Measurements from ENCODE around the gene MROH2A.

DNA sequence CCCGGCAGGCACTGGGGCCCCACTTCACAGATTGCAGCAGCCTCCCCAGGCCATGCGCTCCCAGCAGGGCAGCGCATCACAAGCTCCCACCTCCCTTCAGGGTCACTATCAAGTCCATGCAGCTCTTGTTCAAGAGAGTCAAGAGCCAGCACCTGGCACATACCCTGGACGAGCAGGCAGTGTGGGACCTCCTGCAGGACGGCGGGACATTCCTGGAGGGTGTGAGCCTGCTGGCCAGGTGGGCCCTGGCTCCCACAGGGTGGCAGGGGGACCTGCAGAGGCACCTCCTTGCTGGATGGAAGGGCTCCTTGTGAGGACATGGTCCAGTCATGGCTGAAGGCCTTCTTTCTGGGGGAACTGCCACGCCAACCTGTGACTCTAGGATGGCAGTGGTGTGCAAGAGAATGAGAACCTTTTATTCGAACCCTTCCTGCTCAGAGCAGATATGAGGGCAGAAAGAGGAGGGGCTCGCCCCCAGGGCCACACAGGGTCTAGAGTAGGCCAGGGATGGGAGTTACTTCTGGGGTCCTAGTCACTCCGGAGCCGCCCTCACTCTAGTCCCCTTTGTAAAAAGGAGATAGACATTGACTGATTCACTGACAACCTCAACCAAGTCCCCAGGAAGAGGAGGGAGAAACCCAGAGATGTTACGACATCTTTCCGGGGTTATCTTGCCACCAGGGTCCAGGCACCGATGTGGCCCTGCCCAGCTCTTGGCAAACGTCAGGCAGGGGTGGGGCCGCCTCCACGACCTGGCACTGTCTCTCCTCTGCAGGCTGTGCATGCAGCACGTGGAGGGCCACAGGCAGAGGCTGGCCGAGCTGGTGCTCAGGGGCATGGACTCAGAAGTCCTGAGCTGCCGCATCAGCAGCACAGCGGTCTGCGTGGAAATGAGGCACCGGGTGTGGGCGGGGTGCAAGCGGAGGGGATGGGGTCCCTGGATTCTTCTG is 44.9 kb downstream of the MROH2A start:
- TF ChIP-seq POLR2A (IDR thresholded peaks at IDR 0.05) (no peak), POLR2AphosphoS5 (IDR thresholded peaks at IDR 0.05) (no peak), EP300 (IDR thresholded peaks at IDR 0.05) (no peak)
- TF ChIP-seq, protein P1, sequence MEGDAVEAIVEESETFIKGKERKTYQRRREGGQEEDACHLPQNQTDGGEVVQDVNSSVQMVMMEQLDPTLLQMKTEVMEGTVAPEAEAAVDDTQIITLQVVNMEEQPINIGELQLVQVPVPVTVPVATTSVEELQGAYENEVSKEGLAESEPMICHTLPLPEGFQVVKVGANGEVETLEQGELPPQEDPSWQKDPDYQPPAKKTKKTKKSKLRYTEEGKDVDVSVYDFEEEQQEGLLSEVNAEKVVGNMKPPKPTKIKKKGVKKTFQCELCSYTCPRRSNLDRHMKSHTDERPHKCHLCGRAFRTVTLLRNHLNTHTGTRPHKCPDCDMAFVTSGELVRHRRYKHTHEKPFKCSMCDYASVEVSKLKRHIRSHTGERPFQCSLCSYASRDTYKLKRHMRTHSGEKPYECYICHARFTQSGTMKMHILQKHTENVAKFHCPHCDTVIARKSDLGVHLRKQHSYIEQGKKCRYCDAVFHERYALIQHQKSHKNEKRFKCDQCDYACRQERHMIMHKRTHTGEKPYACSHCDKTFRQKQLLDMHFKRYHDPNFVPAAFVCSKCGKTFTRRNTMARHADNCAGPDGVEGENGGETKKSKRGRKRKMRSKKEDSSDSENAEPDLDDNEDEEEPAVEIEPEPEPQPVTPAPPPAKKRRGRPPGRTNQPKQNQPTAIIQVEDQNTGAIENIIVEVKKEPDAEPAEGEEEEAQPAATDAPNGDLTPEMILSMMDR (IDR thresholded peaks at IDR 0.05), result no peak

Data from stomach (tissue), 4 donors.